Measurements from ENCODE around the gene C1orf174.

C1orf174 gene

DNA sequence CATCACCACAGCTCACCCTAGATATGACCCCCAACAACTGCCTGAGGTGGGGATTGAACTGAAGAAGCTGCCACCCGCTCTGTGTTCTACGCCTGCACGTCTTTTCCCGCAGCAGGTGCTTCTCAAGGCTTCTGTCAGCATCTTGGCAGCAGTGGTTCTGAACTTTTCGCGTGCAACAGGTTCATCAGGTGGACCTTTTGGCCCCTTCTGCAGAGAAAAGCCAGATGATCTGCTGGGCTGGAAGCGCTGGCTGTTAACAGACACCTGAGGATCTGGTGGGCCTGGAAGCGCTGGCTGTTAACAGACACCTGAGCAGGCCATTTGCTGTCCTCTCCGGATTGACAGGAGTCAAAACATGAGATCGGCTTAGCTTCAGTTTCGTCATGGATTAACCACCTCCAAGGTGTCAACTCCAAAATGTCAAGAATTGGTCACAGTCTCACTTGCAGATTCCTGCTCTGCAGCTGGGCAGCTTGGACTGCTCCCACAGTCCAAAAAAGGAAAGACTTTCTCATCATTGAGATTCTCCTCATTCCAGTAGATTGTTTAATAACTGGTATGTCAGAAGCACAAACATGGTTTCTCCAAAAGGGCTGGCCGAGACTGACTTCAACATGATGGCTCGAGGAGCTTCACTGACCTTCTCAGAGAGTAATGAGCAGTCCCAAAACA lies 4.7 kb downstream of the C1orf174 start:
- no peak for DNase-seq (ENCODE audit: low read depth in 2 of 2)

DNA sequence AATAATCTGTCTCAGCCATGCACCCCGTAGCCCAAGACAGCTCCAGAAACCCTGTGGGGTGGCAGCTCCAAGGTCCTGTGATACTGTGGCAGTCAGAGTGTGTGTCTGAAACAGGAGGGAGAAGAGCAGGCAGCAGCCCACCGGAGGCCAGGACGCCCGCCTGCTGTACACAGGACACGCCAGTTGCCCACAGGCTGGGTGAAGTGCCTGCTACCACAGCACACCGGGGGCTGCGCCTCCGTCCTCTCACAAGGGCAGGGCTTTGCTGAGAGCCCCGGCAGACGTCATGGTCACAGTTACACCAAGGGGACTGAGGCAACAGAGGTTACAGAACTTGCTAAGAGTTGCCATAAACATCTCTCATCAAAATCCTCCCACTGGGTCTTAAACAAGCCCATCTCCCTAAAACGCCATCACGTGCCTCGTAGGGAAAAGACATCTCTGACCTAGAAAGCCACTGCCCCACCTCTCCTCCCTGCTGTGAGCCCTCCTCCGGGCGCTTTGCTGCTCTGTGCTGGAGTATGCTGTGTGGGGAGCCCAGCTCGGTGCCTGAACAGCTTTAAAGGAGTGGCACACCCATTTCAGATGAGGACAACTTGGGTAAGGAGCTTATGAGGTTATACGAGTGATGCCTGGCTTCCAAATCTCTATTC lies 5.3 kb downstream of the C1orf174 start:
- no peak for DNase-seq (ENCODE audit: low read depth in 2 of 2)

DNA sequence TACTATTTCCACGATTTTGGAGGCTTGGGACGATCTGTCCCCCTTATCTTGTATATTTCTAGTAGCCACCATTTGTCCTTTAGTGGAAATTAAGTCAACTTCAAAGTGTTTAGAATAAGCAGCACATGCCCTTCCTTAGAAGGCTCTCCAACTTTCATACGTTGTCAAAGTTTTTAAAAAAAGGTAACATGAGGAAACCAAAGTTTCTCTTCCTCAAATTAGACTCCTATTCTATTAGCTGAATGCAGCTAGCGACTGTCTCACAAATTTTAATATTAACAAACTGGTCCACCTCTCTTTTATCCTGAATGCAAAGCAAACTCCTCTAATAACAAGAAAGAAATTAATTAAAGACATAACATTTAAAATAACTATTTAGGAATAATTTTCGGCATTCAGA lies 6.9 kb downstream of the C1orf174 start:
- DNase-seq (ENCODE audit: low read depth in 2 of 2) = no peak

DNA sequence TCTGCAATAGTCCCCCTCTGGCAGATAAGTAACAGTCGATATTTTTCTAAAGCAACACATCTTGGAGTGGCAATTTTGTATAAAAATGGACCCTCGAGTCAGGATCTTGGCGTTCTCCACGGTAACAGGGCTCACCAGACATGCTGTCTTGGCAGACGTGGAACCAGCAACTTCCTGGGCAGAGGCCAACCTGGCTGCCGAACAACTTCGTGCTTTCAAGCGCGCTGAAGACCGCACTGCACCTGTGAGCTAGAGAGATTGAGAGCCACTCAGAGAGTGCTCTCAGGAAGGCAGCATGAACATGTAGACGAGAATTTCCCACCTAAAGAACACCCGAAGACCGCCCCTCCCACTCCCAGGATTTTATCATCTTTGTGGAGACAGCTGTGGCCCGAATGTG lies 7.3 kb downstream of the C1orf174 start:
- DNase-seq (ENCODE audit: low read depth in 2 of 2) = no peak

DNA sequence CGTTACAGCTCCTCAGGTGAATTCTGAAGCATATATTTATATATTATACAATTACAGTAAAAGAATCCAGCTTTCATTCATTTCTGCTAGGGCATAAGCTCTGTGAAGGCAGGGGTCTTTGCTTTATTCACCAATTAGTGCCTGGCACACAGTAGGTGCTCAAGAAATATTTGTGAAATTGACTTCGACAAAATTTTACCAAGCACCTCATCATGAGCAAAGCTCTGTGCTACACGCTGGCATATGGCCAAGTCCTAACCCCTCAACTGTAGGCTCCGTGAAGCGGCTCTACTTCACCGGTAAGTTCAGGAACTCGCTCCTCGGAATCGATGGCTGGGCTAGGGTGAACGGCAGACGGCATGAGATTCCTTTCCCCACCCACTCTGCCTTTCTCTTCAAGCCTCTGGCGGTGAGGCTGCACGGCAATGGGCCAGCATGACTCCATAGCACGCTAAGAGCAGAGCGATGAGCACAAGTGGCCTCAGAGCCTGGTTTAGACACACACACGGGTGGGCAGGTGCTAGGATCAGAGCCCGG lies 8.7 kb downstream of the C1orf174 start:
- no peak for DNase-seq (ENCODE audit: low read depth in 2 of 2)

DNA sequence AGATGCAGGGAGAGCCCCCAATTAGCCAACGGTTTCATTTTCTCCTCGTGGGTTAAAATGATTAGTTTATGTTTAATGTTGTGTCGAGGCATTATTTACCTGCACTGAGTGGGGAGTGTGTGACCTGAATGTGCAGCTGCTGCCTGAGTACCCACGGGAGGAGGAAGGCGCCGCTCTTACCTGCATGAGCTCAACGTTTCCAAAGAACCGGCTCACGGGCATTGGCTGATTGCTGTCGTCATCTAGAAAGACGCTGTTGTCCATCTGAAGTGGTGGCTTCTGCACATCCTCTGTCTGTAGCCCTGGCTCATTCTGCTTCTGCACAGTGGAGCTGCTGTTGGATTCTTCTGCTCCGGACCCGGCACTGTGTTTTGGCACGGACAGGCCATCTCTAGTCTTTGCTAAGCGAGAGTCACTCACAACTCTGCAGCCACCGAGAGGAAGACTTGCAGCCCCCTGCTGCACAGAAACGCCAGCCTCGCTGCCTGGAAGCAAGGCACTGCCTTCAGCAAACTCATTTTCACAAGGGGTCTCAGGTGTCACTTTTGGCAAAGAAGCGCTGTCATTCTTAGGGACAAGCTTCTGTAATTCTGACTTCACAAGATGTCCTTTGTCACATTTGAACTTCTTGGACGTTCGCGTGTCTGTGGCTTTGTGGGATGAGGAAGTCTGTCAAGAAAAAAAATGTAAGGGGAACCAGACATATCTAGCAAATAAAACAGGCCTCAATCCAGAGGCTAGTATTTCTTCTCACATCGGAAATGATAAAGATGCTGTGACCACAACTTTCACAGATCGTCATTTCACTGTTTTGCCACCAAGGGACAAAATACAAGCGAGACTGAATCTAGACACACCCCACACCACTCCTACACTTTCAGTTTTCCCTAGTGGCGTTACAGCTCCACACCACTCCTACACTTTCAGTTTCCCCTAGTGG lies 9.4 kb downstream of the C1orf174 start:
- DNase-seq (ENCODE audit: low read depth in 2 of 2) = no peak

DNA sequence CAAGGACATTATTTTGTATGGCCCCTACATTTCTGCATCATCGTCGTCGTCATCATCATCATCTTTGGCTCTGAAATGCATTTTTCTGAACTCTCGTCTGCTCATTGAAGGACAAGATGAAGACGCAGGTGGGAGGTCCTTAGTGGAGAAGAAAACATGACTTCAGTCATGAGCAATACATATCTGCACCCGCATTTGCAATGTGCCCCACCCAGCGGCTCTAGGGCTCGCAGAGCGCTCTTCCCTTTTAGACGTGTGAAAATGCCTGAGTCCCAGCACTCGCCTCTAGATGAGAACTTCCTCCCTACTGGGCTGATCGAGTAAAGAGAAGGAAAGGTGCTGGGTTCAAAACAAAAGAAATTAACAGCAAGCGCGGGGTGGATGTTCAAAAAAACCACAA lies 10.1 kb downstream of the C1orf174 start:
- DNase-seq (ENCODE audit: low read depth in 2 of 2) = no peak

DNA sequence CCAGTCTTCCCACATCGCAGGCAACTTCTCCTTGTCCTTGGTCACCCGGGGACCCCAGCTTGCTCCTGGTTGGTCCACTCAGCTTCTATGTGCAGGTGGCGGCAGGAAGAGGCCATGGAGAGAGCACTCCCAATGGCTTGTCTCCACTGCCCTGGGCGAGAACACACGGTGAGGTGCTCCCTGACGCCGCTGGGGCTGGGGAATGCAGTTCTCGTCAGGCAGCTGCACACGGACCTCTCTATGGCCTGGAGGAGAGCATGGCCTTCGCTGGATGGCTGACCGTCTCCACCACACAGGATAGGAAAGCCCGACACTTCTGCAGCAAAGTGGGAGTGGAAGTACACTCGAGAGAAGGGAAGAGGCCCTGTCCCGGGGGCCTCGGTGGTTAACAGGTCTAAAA lies 11.8 kb downstream of the C1orf174 start:
- DNase-seq (ENCODE audit: low read depth in 2 of 2) = no peak

DNA sequence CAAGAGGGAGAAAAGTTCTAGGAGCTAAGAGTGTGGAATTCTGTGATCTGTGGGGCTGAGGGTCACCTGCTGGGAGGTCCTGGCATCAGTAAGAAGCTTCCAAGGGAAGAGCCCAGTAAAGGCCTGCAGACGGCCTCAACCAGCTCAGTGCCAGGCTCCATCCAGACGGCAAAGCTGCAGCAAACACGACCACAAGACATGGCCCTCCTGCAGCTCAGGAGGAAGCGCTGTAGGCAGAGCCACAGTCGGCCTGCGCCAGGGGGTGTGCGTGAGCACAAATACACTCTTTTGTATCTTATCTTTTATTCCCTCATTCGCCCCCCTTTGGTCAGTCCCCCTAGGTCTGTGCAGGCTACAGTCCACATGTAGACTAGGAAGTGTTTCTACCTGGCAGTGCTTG lies 13.4 kb downstream of the C1orf174 start:
- no peak for DNase-seq (ENCODE audit: low read depth in 2 of 2)

DNA sequence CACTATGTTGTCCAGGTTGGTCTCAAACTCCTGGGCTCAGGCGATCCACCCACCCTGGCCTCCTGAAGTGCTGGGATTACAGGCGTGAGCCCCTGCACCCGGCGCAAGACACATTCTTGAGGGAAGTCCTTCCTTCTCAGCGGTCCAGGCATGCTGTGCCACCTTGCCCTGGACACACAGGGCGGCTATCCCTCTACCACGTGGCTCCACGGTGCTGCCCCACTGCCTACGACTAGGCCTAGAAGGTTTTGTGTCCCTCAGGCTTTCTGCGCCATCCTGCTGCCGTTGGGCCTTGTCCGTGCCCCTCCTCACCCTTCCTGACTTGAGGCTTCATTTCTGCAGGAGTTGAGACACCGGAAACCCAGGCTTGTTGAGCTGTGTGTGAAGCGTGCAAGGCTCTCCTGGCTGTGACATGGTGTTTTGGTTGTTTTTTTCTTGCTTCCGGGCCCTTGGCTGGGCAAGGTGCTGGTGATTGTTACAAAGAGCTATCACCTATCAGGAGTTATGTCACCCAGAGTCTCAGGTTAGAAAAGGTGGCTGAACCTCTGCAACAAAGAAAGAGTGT lies 13.9 kb downstream of the C1orf174 start:
- no peak for DNase-seq (ENCODE audit: low read depth in 2 of 2)

DNA sequence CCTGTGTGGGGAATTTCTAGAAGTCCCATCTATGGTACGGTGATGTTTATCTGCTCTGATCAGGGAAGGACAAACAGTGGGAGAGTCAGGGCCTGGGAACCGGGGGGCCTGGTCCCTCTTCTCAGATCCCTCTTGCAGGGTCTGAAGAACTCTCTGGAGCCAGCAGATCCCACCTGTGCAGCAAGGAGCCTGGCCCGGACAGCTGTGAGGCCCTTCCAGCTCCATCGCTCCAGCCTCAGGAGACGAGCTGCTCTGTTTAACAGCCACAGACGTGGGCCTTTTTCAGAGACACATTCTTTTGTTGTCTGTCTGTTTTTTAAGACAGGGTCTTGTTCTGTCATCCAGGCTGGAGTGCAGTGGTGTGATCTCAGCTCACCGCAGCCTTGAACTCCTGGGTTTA lies 14.5 kb downstream of the C1orf174 start:
- no peak for DNase-seq (ENCODE audit: low read depth in 2 of 2)

DNA sequence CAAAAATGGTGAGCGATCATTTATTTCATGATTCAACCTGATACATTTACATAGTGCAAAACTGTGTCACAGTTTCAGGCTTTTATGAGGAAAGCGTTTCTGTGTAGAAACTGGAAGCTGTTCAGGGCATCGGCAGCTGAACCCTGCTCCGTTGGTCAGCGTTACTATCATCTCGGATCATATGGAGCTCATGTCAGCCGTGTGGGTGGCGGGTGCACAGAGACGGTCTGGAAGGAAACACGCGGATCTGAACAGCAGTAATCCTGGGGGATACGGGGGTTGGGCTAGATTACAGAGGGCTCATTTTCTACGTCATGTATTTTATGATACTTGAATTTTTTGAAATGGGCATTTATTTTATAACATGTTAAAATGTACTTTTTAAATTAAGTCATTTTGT lies 15.1 kb downstream of the C1orf174 start:
- no peak for DNase-seq (ENCODE audit: low read depth in 2 of 2)

DNA sequence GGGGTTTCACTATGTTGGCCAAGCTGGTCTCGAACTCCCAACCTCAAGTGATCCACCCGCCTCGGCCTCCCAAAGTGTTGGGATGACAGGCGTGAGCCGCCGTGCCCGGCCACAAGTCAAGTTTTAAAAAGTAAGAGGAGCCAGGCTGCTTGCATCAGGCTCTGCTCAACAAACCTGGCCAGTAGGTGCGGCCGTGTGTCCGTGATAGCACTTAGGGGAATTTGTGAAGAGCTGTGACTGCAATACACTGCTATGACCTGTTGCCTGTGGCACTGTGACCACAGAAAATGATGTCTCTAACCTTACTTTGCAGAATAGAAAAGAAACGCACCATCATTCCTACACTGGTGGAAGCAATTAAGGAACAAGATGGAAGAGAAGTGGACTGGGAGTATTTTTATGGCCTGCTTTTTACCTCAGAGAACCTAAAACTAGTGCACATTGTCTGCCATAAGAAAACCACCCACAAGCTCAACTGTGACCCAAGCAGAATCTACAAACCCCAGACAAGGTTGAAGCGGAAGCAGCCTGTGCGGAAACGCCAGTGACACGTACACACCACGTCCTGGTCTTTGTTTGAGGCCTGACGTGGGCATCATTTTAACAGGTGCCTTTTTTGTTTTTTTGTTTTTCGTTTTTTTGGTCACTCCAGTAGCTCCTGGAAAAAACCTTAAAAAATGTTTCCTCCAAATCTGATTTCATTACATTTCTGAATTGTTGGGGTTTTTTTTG lies 16.7 kb downstream of the C1orf174 start:
- no peak for DNase-seq (ENCODE audit: low read depth in 2 of 2)

DNA sequence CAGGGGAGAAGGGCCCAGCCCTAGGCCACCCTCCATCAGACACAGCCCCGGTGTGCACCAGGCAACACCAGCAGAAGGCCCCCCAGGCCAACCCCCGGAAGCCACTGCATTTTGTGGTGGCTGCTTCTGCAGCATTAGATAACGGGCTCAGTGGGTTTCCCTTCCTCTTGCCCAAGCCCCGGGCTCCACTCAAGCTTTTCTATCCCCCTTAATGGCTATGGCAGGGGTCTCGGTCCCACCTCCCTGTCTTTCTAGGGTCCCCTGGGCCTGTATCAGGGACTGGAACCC lies 18.9 kb downstream of the C1orf174 start:
- DNase-seq (ENCODE audit: low read depth in 2 of 2) = no peak

DNA sequence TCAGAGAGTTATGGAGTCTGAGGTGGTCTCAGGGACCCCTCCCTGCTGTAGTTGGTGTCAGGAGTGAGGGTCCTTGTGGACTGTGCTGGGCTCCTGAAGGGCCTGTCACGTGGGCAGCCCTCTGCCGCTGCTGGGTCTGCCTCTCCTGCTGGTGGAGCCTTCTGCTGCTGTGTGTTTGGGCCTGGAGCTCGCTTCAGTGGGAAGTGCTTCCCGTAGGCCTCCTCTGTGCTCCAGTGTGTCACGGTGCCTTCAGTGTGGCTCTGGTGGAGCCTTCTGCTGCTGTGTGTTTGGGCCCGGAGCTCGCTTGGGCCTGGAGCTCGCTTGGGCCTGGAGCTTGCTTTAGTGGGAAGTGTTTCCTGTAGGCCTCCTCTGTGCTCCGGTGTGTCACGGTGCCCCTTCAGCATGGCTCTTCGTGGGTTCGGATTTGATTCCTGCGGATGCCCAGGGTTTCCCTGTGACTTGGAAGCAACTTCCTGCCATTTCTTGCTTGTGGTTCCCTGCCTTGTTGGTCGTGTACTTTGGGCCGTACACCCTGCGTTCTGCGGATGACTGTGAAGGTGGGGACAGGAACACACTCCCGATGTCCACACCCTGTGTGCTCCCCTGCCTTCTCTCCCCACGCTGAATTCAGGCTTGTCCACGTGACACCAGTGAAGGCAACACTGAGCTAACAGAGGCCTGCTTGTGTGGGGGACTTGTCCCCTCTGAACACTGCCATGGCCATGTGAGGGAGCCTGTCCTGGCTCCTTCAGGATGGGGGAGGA lies 19.5 kb downstream of the C1orf174 start:
- DNase-seq (ENCODE audit: low read depth in 2 of 2) = no peak

DNA sequence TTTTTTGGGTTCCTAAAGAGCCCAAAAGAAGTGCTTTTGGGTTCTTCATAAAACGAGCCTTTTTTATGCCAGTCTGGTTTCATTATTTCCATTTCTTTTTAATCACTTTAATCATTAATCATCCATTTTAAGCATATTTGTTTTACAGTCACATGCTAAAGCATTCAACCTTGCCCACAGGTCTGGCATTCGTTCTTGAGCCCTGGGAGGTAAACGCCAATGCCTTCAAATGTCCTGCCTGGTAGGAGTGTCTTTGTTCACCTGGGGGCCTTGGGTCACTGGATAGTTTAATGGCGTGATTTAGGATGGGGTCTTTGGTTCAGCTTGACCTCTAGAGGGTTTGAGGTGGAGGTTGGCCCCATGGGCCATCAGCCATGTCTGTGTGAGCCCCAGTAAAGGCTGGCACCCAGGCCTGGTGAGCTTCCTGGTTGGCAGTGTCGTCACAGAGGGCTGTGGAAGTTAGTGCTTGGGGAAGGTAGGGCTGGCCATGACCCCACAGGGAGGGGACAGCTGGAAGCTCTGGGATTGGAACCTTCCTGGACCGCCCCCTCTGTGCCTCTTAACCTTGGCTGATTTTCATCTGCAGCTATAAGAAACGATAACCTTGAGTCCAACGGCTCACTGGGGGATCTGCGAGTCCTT lies 20.2 kb downstream of the C1orf174 start:
- no peak for DNase-seq (ENCODE audit: low read depth in 2 of 2)

DNA sequence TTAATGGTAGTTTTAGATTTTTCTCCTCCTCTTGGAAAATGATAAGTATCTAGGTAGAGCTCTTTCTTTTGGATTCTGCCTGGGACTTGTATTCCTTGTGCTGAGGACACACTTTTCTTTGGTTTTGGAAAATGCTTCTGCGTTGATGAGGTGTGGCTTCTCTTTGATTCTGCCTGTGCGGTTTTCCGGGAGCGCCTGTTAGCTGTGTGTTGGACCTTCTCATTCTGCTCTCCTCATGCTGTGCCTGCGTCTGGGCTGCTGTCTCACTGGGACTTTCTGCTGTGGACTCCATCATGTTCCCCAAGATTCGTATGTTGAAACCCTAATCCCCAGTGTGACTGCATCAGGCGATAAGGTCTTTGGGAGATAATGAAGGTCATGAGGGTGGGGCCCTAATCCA lies 21.0 kb downstream of the C1orf174 start:
- no peak for DNase-seq (ENCODE audit: low read depth in 2 of 2)

DNA sequence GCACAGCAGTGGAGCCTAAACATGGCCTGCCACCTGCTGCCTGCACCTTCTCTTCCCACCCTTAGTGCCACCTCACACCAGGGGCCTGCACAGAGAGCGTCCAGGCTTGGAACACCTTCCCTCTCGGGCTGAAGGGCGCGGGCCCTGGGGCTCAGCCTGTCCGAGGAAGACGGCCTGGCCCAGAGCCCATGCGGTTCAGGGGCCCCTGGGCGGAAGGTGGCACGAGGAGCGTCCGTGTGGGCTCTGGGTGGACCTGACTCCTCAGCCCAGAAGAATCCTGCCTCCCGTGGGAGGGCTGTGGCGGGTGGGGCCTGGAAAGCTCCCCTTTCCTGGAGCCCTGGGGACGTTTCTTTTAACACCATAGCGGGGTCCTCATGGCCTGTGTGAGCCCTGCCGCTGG lies 23.4 kb downstream of the C1orf174 start:
- DNase-seq (ENCODE audit: low read depth in 2 of 2) = no peak

DNA sequence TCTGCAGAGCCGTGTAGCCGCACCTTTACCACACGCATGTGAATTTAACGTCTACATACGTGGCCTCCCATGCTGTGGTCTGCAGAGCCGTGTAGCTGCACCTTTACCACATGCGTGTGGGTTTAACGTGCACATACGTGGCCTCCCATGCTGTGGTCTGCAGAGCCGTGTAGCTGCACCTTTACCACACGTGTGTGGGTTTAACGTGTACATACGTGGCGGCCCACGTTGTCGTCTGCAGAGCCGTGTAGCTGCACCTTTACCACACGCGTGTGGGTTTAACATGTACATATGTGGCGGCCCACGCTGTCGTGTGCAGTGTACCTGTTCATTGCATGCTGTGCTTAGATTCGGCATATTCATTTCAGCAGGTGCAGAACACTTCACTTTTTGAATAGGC lies 25.3 kb downstream of the C1orf174 start:
- DNase-seq (ENCODE audit: low read depth in 2 of 2) = no peak

DNA sequence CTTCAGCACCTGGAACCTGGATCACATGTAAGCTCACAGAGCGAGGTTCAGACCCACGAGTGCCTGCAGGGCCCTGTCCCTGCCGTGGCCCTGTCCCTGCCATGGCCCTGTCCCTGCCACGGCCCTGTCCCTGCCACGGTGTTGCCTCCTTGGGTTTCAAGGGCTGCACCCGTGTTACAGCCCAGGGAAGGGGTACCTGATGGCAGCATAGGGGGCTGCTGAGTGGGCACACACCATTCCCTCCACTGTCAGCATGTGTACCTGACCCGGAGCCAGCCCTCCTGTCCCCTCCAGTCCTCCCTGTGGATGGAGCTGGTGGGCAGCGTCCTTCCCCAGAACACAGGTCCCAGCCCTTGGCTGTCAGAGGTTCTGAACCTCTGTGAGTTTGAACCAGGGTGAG lies 27.5 kb downstream of the C1orf174 start:
- no peak for DNase-seq (ENCODE audit: low read depth in 2 of 2)

DNA sequence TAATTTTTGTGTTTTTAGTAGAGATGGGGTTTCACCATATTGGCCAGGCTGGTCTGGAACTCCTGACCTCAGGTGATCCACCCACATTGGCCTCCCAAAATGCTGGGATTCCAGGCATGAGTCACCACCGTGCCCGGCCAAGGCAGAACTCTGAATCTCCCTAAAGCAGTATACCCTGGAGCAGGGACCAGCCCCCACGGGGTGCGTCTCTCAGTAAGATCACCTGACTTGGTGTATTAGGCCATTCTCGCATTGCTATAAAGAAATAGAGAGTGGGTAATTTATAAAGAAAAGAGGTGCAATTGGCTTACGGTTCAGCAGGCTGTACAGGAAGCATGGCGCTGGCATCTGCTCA lies 28.6 kb downstream of the C1orf174 start:
- DNase-seq (ENCODE audit: low read depth in 2 of 2) = no peak
